Sigmoid colon (tissue), 7 donors: ENCODE data around the gene PKN1. TPM values are rescaled to one million over a fixed set of nuclear protein-coding genes. Genes with fewer than 3 reads are reported as not detected.

Source experiments
- DNase-seq: peaks from one replicate; pipeline ENCODE4 v3.0.0-alpha.2; 2019
- H3K27ac ChIP-seq, 4 donors: fragments of 200-600 bp; sonication (generic); one replicate each; pipeline ENCODE4 v1.5.1; 2016 to 2019; ENCODE audit warnings: mild to moderate bottlenecking in 1 of 4
- H3K27me3 ChIP-seq, 3 donors: fragments of 200-600 bp; sonication (generic); one replicate each; pipeline ENCODE4 v1.5.1; 2019; ENCODE audit warnings: mild to moderate bottlenecking in 1 of 3
- H3K36me3 ChIP-seq, 4 donors: fragments of 200-600 bp; sonication (generic); one replicate each; pipeline ENCODE4 v1.5.1; 2016 to 2019
- H3K4me1 ChIP-seq, 4 donors: fragments of 200-600 bp; sonication (generic); one replicate each; pipeline ENCODE4 v1.5.1; 2017 to 2019
- H3K4me3 ChIP-seq, 4 donors: fragments of 200-600 bp; sonication (generic); one replicate each; pipeline ENCODE4 v1.5.1; 2017 to 2019; ENCODE audit warnings: mild to moderate bottlenecking in 2 of 4, moderate library complexity in 1 of 4
- H3K9me3 ChIP-seq, 4 donors: fragments of 200-600 bp in 3 of 4; sonication (generic) in 3 of 4; one replicate each; pipeline versions ENCODE4 v1.5.1 to v1.6.1; 2013 to 2019
- CTCF ChIP-seq, 4 experiments: fragments of 450-650 bp in 3 of 4; fragments of 200-600 bp in 1 of 4; IDR thresholded peaks; one replicate each; pipeline ENCODE4 v1.5.1; 2016 to 2019; ENCODE audit warnings: antibody characterized with exemption in 4 of 4, mild to moderate bottlenecking in 3 of 4, moderate library complexity in 2 of 4
- EP300 ChIP-seq, 4 donors: sonication (generic); formaldehyde crosslinking; IDR thresholded peaks; one replicate each; pipeline ENCODE4 v1.6.1; 2017; ENCODE audit warnings: antibody characterized with exemption in 4 of 4
- POLR2A ChIP-seq, 2 donors: fragments of 450-650 bp; IDR thresholded peaks; one replicate each; pipeline ENCODE4 v1.6.1; 2016; ENCODE audit warnings: antibody characterized with exemption in 2 of 2, mild to moderate bottlenecking in 2 of 2, moderate library complexity in 2 of 2
- POLR2AphosphoS5 ChIP-seq, 4 donors: sonication (generic); formaldehyde crosslinking; IDR thresholded peaks; one replicate each; pipeline ENCODE4 v1.6.1; 2017; ENCODE audit warnings: antibody characterized with exemption in 4 of 4
- WGBS, 2 donors: extraction: QIAGEN DNeasy Blood & Tissue Kit; methylation state at CpG; one replicate each; pipeline ENCODE4 v1.1.7; 2013; 5-methylcytosine and 5-hydroxymethylcytosine counted together
- intact Hi-C: fragments of 100-400 bp; cut with DNase I; formaldehyde crosslinking; loops from one replicate; pipeline ENCODE4 v1.15.1; 2023
- polyA plus RNA-seq, 3 donors: library from polyadenylated mRNA; stranded (reverse); fragments of 200-250 nt; gene quantifications; one replicate each; pipeline ENCODE4 v1.2.3, GENCODE V29; 2013
- total RNA-seq, 4 donors: library from RNA; depleted of rRNA; stranded (reverse); fragments of >200 nt; gene quantifications; one replicate each; pipeline ENCODE4 v1.1.0, GENCODE V29; 2016
- donor health status: healthy with polysubstance abuse.
- donor health status: Bipolar disorder and iron deficiency.
- donor health status: healthy.

The PKN1 gene
- total and polyA plus RNA-seq, 7 donors: 20.8 to 126 (median 79.2) TPM

- 94 to 95% methylated on average over 10 of the region's 10 CpGs for WGBS, 2 donors
- no peak for DNase-seq
- intact Hi-C loops: no loop called here
- TF ChIP-seq EP300 (IDR thresholded peaks at IDR 0.05) (no peak), CTCF (IDR thresholded peaks at IDR 0.05) (no peak), POLR2AphosphoS5 (IDR thresholded peaks at IDR 0.05) (no peak), POLR2A (IDR thresholded peaks at IDR 0.05) (no peak)
- H3K27me3 ChIP-seq: no peaks in the 10 kb centered on the region
- H3K4me1 ChIP-seq: no peaks in the 10 kb centered on the region
- H3K36me3 ChIP-seq: peaks cover 8 to 49% (median 32%) of the 10 kb centered on the region in 4 donors
- no peaks in the 10 kb centered on the region for H3K9me3 ChIP-seq
- no peak overlapping the region for H3K4me3 ChIP-seq
- no peak overlapping the region for H3K27ac ChIP-seq
Measured at GRCh38 chr19:14391156-14391821, 41.8 kb upstream of the PKN1 start.

- Histone ChIP-seq H3K27me3 (no peaks in the 10 kb centered on the region), H3K36me3 (peaks cover 8 to 52% (median 35%) of the 10 kb centered on the region in 4 donors), H3K27ac (no peak overlapping the region), H3K4me3 (no peak overlapping the region), H3K4me1 (no peaks in the 10 kb centered on the region), H3K9me3 (no peaks in the 10 kb centered on the region)
- no peak for DNase-seq
- 79 to 81% methylated on average over 5 of the region's 5 CpGs for WGBS, 2 donors
- TF ChIP-seq POLR2AphosphoS5 (IDR thresholded peaks at IDR 0.05): no peak
- no peak for TF ChIP-seq EP300 (IDR thresholded peaks at IDR 0.05)
- no peak for TF ChIP-seq POLR2A (IDR thresholded peaks at IDR 0.05)
- TF ChIP-seq CTCF (IDR thresholded peaks at IDR 0.05): no peak
- intact Hi-C loops: no loop called here
Measured at GRCh38 chr19:14393329-14393728, 39.8 kb upstream of the PKN1 start.

GRCh38 chr19:14394167-14394566 is 38.9 kb upstream of the PKN1 start:
- no peak for TF ChIP-seq POLR2AphosphoS5 (IDR thresholded peaks at IDR 0.05)
- no peak for TF ChIP-seq CTCF (IDR thresholded peaks at IDR 0.05)
- no peak for TF ChIP-seq EP300 (IDR thresholded peaks at IDR 0.05)
- H3K27ac ChIP-seq: no peak overlapping the region
- DNase-seq: no peak
- no peaks in the 10 kb centered on the region for H3K9me3 ChIP-seq
- H3K36me3 ChIP-seq: peaks cover 8 to 52% (median 37%) of the 10 kb centered on the region in 4 donors
- H3K4me3 ChIP-seq: no peak overlapping the region
- no peaks in the 10 kb centered on the region for H3K27me3 ChIP-seq
- 91 to 92% methylated on average over 9 of the region's 9 CpGs for WGBS, 2 donors
- no peaks in the 10 kb centered on the region for H3K4me1 ChIP-seq
- intact Hi-C loops: no loop called here

- Histone ChIP-seq H3K36me3 (peaks cover 8 to 57% (median 41%) of the 10 kb centered on the region in 4 donors), H3K27ac (no peak overlapping the region), H3K4me1 (no peaks in the 10 kb centered on the region), H3K4me3 (no peak overlapping the region), H3K9me3 (no peaks in the 10 kb centered on the region), H3K27me3 (no peaks in the 10 kb centered on the region)
- 93 to 96% methylated on average over 9 of the region's 9 CpGs for whole genome bisulfite sequencing, 2 donors
- intact Hi-C loops: no loop called here
- DNase-seq: no peak
- TF ChIP-seq EP300 (IDR thresholded peaks at IDR 0.05) (no peak), POLR2AphosphoS5 (IDR thresholded peaks at IDR 0.05) (no peak), CTCF (IDR thresholded peaks at IDR 0.05) (no peak), POLR2A (IDR thresholded peaks at IDR 0.05) (no peak)
Measured at GRCh38 chr19:14395262-14395661, 37.8 kb upstream of the PKN1 start.
